Body of pancreas (tissue), 4 donors: ENCODE measurements around the gene LRIF1.

ENCODE experiments used
- CTCF ChIP-seq, 7 experiments: fragments of 450-650 bp in 4 of 7; fragments of 200-600 bp in 3 of 7; sonication (generic) in 3 of 7; IDR thresholded peaks; one replicate each; pipeline ENCODE4 v1.5.1; 2016 to 2019; ENCODE audit warnings: antibody characterized with exemption in 7 of 7
- POLR2A ChIP-seq, 3 donors: fragments of 450-650 bp; IDR thresholded peaks; one replicate each; pipeline ENCODE4 v1.6.1; 2016; ENCODE audit warnings: antibody characterized with exemption in 3 of 3, mild to moderate bottlenecking in 2 of 3

GRCh38 chr1:110903853-110904500, 59.7 kb downstream of the LRIF1 start:
- no peak for TF ChIP-seq CTCF (IDR thresholded peaks at IDR 0.05)
- no peak for TF ChIP-seq POLR2A (IDR thresholded peaks at IDR 0.05)
